ENCODE results near the gene DHRS7.

Gene DHRS7

DNA sequence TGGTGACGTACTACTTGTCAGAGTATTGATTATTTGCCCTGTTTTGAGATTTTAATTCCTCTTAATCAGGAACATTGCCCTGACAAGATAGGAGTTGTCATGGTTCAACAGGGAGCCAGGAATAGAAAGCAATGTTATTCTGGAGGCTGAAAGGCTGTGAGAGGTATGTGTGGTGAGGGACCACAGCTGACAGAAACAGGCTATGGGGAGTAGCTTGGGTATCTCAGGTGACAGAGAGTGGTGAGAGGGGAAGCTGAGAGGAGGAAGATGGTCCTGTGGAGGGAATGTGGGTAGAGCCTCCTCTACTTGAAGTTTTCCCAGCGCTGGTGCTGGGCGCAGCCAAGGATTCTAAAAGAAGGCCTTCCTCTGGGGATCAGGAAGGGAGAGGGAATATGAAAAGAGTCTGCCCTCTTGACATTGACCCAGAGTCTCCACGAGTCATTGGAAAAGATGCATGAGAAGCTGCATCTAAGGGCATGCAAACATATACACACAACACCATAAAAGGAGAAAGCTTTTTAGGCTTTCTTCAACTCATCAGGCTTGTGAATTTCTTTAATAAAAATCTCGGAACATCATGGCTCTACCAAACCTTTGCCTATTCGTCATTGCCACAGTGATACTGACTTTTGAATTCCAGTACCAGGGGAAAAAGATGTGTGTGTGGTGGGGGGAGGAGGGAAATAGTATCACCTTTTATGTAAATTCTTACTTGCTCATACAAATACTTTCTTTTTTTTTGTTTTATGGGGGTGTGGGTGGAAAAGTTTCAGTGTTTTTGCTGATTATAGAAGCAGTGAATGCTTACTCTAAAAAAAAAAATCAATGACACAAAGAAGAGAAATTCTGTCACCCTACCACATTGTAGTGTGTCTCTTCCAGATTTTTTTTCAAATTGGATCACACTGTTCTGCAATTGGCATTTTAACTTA is 39.9 kb upstream of the DHRS7 start:
- Histone ChIP-seq H3K36me3 (ENCODE audit: control insufficient read depth in 1 of 2, insufficient read depth in 2 of 2, low read length in 2 of 2) (no peaks in the 10 kb centered on the region), H3K4me3 (ENCODE audit: low read depth in 1 of 2, low read length in 2 of 2) (no peak overlapping the region), H3K27me3 (ENCODE audit: control insufficient read depth in 1 of 2, insufficient read depth in 2 of 2, low read length in 2 of 2) (no peaks in the 10 kb centered on the region), H3K4me1 (ENCODE audit: control insufficient read depth in 1 of 2, insufficient read depth in 2 of 2, low read length in 2 of 2) (peaks cover 0 to 4% of the 10 kb centered on the region in 2 donors), H3K9me3 (ENCODE audit: control insufficient read depth in 1 of 2, low read length in 2 of 2) (no peaks in the 10 kb centered on the region), H3K27ac (ENCODE audit: low read depth, low read length) (no peak overlapping the region), H3K9ac (ENCODE audit: low read depth in 1 of 2, low read length in 2 of 2) (no peak overlapping the region)

DNA sequence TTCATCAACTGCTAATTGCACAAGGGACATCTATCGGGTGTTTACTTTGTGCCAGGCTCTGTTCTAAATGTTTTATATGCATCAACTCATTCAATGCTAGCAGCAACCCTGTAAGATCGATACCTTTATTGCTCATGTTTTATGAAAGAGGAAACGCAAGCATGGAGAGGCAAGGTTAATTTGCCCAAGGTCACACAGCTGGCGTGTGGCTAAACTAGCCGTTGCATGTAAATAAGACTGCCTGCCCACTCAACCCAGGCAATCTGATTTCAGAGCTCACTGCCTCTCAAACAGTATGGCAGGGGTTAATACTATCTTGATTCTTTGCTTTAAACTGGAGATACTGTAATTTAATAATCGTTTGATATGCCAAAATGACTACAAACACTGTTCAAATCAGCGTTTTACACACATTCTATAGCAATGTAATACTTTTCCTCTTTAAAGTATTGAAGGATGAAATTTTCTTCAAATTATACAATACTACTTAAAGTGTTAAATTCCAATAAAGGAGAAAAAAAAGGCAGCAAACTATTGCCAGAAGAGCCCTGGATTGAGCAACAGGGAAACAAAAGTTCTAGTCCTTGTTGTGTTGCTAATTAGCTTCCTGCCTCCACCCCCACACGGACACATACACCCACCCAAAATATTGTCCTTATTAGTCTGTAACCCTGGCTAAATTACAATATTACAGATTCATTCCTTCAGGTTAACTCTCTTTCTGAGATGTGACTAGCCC is 39.1 kb upstream of the DHRS7 start:
- H3K9me3 ChIP-seq (ENCODE audit: control insufficient read depth in 1 of 2, low read length in 2 of 2) = no peaks in the 10 kb centered on the region
- no peak overlapping the region for H3K4me3 ChIP-seq (ENCODE audit: low read depth in 1 of 2, low read length in 2 of 2)
- no peak overlapping the region for H3K9ac ChIP-seq (ENCODE audit: low read depth in 1 of 2, low read length in 2 of 2)
- H3K27ac ChIP-seq (ENCODE audit: low read depth, low read length) = no peak overlapping the region
- no peaks in the 10 kb centered on the region for H3K27me3 ChIP-seq (ENCODE audit: control insufficient read depth in 1 of 2, insufficient read depth in 2 of 2, low read length in 2 of 2)
- H3K4me1 ChIP-seq (ENCODE audit: control insufficient read depth in 1 of 2, insufficient read depth in 2 of 2, low read length in 2 of 2) = peaks cover 0 to 4% of the 10 kb centered on the region in 2 donors
- no peaks in the 10 kb centered on the region for H3K36me3 ChIP-seq (ENCODE audit: control insufficient read depth in 1 of 2, insufficient read depth in 2 of 2, low read length in 2 of 2)

DNA sequence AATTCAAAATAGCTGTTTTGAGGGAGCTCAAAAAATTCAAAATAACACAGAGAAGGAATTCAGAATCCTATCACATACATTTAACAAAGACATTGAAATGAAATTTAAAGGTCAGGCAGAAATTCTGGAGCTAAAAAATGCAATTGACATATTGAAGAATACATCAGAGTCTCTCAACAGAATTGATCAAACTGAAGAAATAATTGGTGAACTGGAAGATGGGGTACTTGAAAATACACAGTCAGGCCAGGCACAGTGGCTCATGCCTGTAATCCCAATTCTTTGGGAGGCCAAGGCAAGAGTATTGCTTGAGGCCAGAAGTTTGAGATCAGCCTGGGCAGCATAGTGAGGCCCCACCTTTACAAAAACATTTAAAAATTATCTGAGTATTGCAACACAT is 34.1 kb upstream of the DHRS7 start:
- Histone ChIP-seq H3K4me1 (ENCODE audit: control insufficient read depth in 1 of 2, insufficient read depth in 2 of 2, low read length in 2 of 2) (peaks cover 0 to 4% of the 10 kb centered on the region in 2 donors), H3K36me3 (ENCODE audit: control insufficient read depth in 1 of 2, insufficient read depth in 2 of 2, low read length in 2 of 2) (no peaks in the 10 kb centered on the region), H3K27me3 (ENCODE audit: control insufficient read depth in 1 of 2, insufficient read depth in 2 of 2, low read length in 2 of 2) (no peaks in the 10 kb centered on the region), H3K9ac (ENCODE audit: low read depth in 1 of 2, low read length in 2 of 2) (no peak overlapping the region), H3K4me3 (ENCODE audit: low read depth in 1 of 2, low read length in 2 of 2) (no peak overlapping the region), H3K27ac (ENCODE audit: low read depth, low read length) (no peak overlapping the region), H3K9me3 (ENCODE audit: control insufficient read depth in 1 of 2, low read length in 2 of 2) (no peaks in the 10 kb centered on the region)

DNA sequence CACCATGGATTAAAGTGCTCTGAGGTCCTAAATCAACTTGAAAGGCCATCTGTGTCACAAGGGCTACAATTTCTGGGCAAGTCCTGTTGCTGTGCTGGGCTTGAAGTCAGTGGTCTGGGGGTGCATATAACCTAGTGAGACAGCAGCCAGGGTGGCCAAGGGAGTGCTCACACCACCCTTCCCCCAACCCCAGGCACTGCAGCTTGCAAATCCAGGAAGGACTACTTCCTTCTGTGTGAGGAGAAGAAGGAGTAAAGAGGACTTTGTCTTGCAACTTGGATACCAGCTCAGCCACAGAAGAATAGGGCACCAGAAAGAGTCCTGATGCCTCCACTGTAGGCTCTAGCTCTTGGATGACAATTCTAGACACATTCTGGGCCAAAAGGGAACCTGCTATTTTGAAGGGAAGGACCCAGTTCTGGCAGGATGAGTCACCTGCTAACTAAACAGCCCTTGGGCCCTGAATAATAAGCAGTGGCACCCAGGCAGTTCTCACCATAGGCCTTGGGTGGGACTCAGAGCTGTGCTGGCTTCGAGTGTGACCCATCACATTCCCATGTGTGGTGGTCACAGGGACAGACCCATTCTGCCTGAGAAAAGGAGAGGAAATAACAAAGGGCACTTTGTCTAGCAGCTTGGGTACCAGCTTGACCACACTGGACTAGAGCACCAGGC is 32.6 kb upstream of the DHRS7 start:
- Histone ChIP-seq H3K9me3 (ENCODE audit: control insufficient read depth in 1 of 2, low read length in 2 of 2) (no peaks in the 10 kb centered on the region), H3K36me3 (ENCODE audit: control insufficient read depth in 1 of 2, insufficient read depth in 2 of 2, low read length in 2 of 2) (no peaks in the 10 kb centered on the region), H3K4me3 (ENCODE audit: low read depth in 1 of 2, low read length in 2 of 2) (no peak overlapping the region), H3K27me3 (ENCODE audit: control insufficient read depth in 1 of 2, insufficient read depth in 2 of 2, low read length in 2 of 2) (no peaks in the 10 kb centered on the region), H3K9ac (ENCODE audit: low read depth in 1 of 2, low read length in 2 of 2) (no peak overlapping the region), H3K4me1 (ENCODE audit: control insufficient read depth in 1 of 2, insufficient read depth in 2 of 2, low read length in 2 of 2) (no peaks in the 10 kb centered on the region), H3K27ac (ENCODE audit: low read depth, low read length) (no peak overlapping the region)

DNA sequence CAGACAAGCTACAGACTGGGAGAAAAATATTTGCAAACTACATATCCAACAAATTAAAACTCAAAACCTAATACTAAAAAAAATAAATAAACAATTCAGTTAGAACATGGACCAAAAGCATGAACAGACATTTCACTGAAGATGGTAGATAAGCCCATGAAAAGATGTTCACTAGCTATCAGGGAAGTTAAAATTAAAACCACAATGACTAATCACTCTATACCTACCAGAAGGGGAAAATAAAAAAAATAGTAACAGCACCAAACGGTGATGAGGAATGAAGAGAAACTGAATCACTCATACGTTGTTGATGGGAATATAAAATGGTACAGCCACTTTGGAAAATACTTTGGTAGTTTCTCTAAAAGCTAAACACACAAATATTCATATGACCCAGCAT is 31.1 kb upstream of the DHRS7 start:
- Histone ChIP-seq H3K9me3 (ENCODE audit: control insufficient read depth in 1 of 2, low read length in 2 of 2) (no peaks in the 10 kb centered on the region), H3K27ac (ENCODE audit: low read depth, low read length) (no peak overlapping the region), H3K9ac (ENCODE audit: low read depth in 1 of 2, low read length in 2 of 2) (no peak overlapping the region)

DNA sequence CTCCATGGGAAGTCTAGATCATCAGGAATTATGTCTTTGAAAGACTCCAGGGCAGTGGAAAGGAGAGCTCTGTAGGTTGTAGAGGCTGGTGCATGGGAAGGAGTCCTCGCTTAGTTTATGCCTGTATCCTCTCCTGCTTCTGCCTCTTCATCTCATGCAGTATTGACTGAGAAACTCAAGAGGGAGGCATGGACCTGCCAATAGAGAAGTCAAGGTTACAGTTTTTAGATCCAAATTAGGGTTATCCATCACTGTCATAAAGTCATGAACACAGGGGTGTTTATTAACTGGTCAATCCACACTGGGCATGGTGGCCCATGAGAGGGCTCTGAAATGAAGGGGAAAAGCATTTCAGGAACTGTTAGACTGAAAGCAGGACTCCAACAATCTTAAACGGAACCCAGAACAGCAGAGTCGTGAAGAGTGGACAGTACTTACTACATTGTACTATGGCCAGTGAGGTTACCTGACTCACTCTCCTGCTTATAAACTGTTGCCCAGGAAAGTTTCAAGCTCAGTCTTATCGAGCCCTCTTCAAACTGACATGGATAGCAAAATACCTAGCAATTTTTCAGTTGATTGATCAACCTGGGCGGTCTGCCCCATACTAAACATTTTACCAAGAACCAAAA is 30.1 kb upstream of the DHRS7 start:
- H3K27me3 ChIP-seq (ENCODE audit: control insufficient read depth in 1 of 2, insufficient read depth in 2 of 2, low read length in 2 of 2) = no peaks in the 10 kb centered on the region
- H3K27ac ChIP-seq (ENCODE audit: low read depth, low read length) = no peak overlapping the region
- no peaks in the 10 kb centered on the region for H3K36me3 ChIP-seq (ENCODE audit: control insufficient read depth in 1 of 2, insufficient read depth in 2 of 2, low read length in 2 of 2)
- no peak overlapping the region for H3K9ac ChIP-seq (ENCODE audit: low read depth in 1 of 2, low read length in 2 of 2)
- H3K4me1 ChIP-seq (ENCODE audit: control insufficient read depth in 1 of 2, insufficient read depth in 2 of 2, low read length in 2 of 2) = no peaks in the 10 kb centered on the region
- H3K9me3 ChIP-seq (ENCODE audit: control insufficient read depth in 1 of 2, low read length in 2 of 2) = no peaks in the 10 kb centered on the region
- no peak overlapping the region for H3K4me3 ChIP-seq (ENCODE audit: low read depth in 1 of 2, low read length in 2 of 2)

More for the DNA sequence above, 31.1 kb upstream of the DHRS7 start:
- no peaks in the 10 kb centered on the region for H3K27me3 ChIP-seq (ENCODE audit: control insufficient read depth in 1 of 2, insufficient read depth in 2 of 2, low read length in 2 of 2)
- H3K4me3 ChIP-seq (ENCODE audit: low read depth in 1 of 2, low read length in 2 of 2) = no peak overlapping the region
- H3K36me3 ChIP-seq (ENCODE audit: control insufficient read depth in 1 of 2, insufficient read depth in 2 of 2, low read length in 2 of 2) = no peaks in the 10 kb centered on the region
- H3K4me1 ChIP-seq (ENCODE audit: control insufficient read depth in 1 of 2, insufficient read depth in 2 of 2, low read length in 2 of 2) = no peaks in the 10 kb centered on the region

DNA sequence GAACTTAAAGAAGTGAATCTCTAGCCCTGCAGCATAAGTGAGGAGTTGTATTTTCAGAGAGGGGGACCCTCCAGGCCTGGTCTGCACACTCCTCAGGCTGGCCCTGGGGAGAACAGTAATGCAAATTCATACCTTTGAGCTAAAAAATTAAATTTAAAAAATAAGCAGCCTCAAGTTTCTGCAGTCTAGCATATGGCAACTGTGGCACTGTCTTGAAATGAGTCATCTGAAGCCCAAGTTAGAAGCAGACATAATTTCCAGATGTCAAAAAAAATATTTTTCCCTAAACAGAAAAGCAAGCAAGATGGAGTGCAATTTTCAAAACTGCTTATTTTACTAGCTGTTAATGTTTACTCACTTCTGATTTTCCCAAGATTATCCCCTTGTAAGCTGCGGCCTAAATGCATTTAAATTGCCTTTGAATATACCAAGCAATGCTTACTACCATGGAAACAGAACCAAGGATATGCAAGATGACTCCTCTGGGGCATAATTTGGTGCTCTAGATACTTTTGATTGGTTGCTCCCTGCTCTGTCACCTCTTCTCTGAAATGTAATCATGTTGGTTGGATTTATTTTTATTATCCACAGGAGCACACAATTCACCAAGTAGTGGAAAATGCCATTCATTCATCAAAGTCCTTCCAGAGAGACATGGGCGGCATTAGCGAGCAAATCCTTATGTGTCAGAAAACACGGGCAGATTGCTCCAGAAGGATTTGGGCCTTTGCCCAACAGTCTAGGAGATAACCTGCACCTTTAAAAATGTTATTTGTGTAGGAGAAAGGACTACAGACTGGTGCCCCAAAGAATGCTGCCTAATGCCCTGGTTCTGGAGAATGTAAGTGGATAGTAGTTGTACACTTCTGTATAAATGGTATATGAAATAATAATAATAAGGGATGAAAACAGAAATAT is 25.0 kb upstream of the DHRS7 start:
- H3K4me3 ChIP-seq (ENCODE audit: low read depth in 1 of 2, low read length in 2 of 2) = no peak overlapping the region
- H3K27ac ChIP-seq (ENCODE audit: low read depth, low read length) = no peak overlapping the region
- H3K36me3 ChIP-seq (ENCODE audit: control insufficient read depth in 1 of 2, insufficient read depth in 2 of 2, low read length in 2 of 2) = no peaks in the 10 kb centered on the region
- H3K9ac ChIP-seq (ENCODE audit: low read depth in 1 of 2, low read length in 2 of 2) = no peak overlapping the region
- H3K9me3 ChIP-seq (ENCODE audit: control insufficient read depth in 1 of 2, low read length in 2 of 2) = no peaks in the 10 kb centered on the region
- peaks cover 0 to 3% of the 10 kb centered on the region in 2 donors for H3K27me3 ChIP-seq (ENCODE audit: control insufficient read depth in 1 of 2, insufficient read depth in 2 of 2, low read length in 2 of 2)
- no peaks in the 10 kb centered on the region for H3K4me1 ChIP-seq (ENCODE audit: control insufficient read depth in 1 of 2, insufficient read depth in 2 of 2, low read length in 2 of 2)

DNA sequence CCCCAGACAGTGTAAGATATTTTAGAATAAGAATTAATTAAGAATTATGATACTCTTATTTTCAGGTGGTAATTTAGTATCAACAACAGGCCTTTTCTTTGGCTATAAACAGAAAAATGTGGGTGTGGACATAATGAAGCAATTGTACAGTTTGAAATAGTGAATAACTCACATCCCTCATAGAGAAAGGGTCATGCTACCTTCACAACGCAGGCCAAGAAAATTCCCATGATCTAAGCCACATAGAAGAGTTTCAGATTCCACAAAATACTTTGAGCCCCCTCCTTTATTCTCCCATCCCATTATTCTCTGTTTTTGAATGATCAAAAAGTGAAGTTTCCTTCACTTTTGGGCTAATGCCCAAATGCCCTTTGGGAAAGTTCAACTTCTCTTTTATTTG is 23.5 kb upstream of the DHRS7 start:
- Histone ChIP-seq H3K9ac (ENCODE audit: low read depth in 1 of 2, low read length in 2 of 2) (no peak overlapping the region), H3K4me1 (ENCODE audit: control insufficient read depth in 1 of 2, insufficient read depth in 2 of 2, low read length in 2 of 2) (peaks cover 0 to 4% of the 10 kb centered on the region in 2 donors), H3K36me3 (ENCODE audit: control insufficient read depth in 1 of 2, insufficient read depth in 2 of 2, low read length in 2 of 2) (no peaks in the 10 kb centered on the region), H3K27me3 (ENCODE audit: control insufficient read depth in 1 of 2, insufficient read depth in 2 of 2, low read length in 2 of 2) (peaks cover 0 to 3% of the 10 kb centered on the region in 2 donors), H3K9me3 (ENCODE audit: control insufficient read depth in 1 of 2, low read length in 2 of 2) (no peaks in the 10 kb centered on the region), H3K4me3 (ENCODE audit: low read depth in 1 of 2, low read length in 2 of 2) (no peak overlapping the region), H3K27ac (ENCODE audit: low read depth, low read length) (no peak overlapping the region)

DNA sequence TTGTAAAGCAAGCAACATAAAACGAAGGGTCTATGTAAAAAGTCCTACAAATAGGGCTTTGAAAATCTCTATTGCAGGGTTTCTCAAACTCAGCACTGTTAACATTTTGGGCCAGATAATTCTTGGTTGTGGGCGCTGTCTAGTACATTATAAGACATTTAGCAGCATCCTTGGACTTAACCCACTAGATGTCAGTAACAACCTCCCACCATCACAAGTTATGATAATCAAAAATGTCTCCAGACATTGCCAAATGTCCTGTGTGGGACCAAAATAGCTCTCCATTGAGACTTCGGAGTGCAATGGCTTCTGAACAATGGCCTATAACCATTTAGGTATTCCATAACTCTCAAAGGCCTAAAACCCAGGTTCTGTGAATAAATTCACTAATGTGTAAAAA is 22.9 kb upstream of the DHRS7 start:
- no peak overlapping the region for H3K27ac ChIP-seq (ENCODE audit: low read depth, low read length)
- H3K27me3 ChIP-seq (ENCODE audit: control insufficient read depth in 1 of 2, insufficient read depth in 2 of 2, low read length in 2 of 2) = peaks cover 0 to 3% of the 10 kb centered on the region in 2 donors
- no peak overlapping the region for H3K4me3 ChIP-seq (ENCODE audit: low read depth in 1 of 2, low read length in 2 of 2)
- H3K9me3 ChIP-seq (ENCODE audit: control insufficient read depth in 1 of 2, low read length in 2 of 2) = no peaks in the 10 kb centered on the region
- no peaks in the 10 kb centered on the region for H3K36me3 ChIP-seq (ENCODE audit: control insufficient read depth in 1 of 2, insufficient read depth in 2 of 2, low read length in 2 of 2)
- no peak overlapping the region for H3K9ac ChIP-seq (ENCODE audit: low read depth in 1 of 2, low read length in 2 of 2)
- H3K4me1 ChIP-seq (ENCODE audit: control insufficient read depth in 1 of 2, insufficient read depth in 2 of 2, low read length in 2 of 2) = peaks cover 0 to 5% of the 10 kb centered on the region in 2 donors
